Transverse colon (tissue), 4 donors: Measurements from ENCODE around the gene ABLIM2. TPM values are rescaled to one million over a fixed set of nuclear protein-coding genes. Genes with fewer than 3 reads are reported as not detected.

Source experiments
- DNase-seq: peaks from one replicate; pipeline ENCODE4 v3.0.0-alpha.2; 2019
- H3K27ac ChIP-seq, 4 donors: fragments of 200-600 bp; sonication (generic); 2 replicates each; pipeline ENCODE4 v1.5.1; 2016 to 2018; ENCODE audit warnings: inconsistent platforms in 4 of 4
- H3K27me3 ChIP-seq: fragments of 200-600 bp; sonication (generic); 2 replicates; pipeline ENCODE4 v1.5.1; 2017; ENCODE audit warnings: inconsistent platforms
- H3K36me3 ChIP-seq, 4 donors: fragments of 200-600 bp; sonication (generic); 2 replicates each; pipeline ENCODE4 v1.5.1; 2017 to 2019; ENCODE audit warnings: inconsistent platforms in 4 of 4
- H3K4me1 ChIP-seq, 4 donors: fragments of 200-600 bp; sonication (generic); 2 replicates each; pipeline ENCODE4 v1.5.1; 2017 to 2020; ENCODE audit warnings: inconsistent platforms in 4 of 4
- H3K4me3 ChIP-seq, 4 donors: fragments of 200-600 bp; sonication (generic); 1 replicate in 1 of 4; 2 replicates in 3 of 4; pipeline versions ENCODE4 v1.5.1 to v1.6.1; 2017 to 2019; ENCODE audit warnings: inconsistent platforms in 4 of 4
- H3K9me3 ChIP-seq, 2 donors: fragments of 200-600 bp; sonication (generic); 2 replicates each; pipeline ENCODE4 v1.5.1; 2017 to 2019; ENCODE audit warnings: inconsistent platforms in 2 of 2
- EP300 ChIP-seq: sonication (generic); formaldehyde crosslinking; IDR thresholded peaks from one replicate; pipeline ENCODE4 v1.6.1; 2017; ENCODE audit warnings: antibody characterized with exemption, low read depth
- POLR2A ChIP-seq: fragments of 450-650 bp; IDR thresholded peaks from one replicate; pipeline ENCODE4 v1.6.1; 2016; ENCODE audit warnings: antibody characterized with exemption, mild to moderate bottlenecking, moderate library complexity
- POLR2AphosphoS5 ChIP-seq, 3 donors: sonication (generic); formaldehyde crosslinking; IDR thresholded peaks; one replicate each; pipeline ENCODE4 v1.6.1; 2016; ENCODE audit warnings: antibody characterized with exemption in 3 of 3
- WGBS, 2 donors: methylation state at CpG; one replicate each; pipeline ENCODE4 v1.1.5; 2018; ENCODE audit warnings: low coverage in 1 of 2; 5-methylcytosine and 5-hydroxymethylcytosine counted together
- in situ Hi-C, 4 donors: fragments of 200-750 bp; cut with MboI; loops; one replicate each; pipeline versions ENCODE4 v1.15.0 to v1.15.1; 2017; ENCODE audit warnings: low sequenced_read_pairs in 3 of 4, low pct_ligation_motif_present in 1 of 4, low pct_unique_long_range_greater_than_20kb in 1 of 4
- intact Hi-C: fragments of 100-400 bp; cut with DNase I; formaldehyde crosslinking; loops from one replicate; pipeline ENCODE4 v1.15.1; 2023; ENCODE audit warnings: low total_unique reads
- total RNA-seq, 4 donors: library from RNA; depleted of rRNA; stranded (reverse); fragments of >200 nt; gene quantifications; one replicate each; pipeline ENCODE4 v1.1.0, GENCODE V29; 2016
- TF ChIP-seq, protein P1 (sequence below), 5 experiments: fragments of 200-600 bp in 3 of 5; fragments of 450-650 bp in 2 of 5; sonication (generic) in 3 of 5; IDR thresholded peaks; 1 replicate in 2 of 5; 2 replicates in 3 of 5; pipeline ENCODE4 v1.5.1; 2016 to 2017; ENCODE audit warnings: antibody characterized with exemption in 5 of 5, inconsistent platforms in 3 of 5, mild to moderate bottlenecking in 2 of 5, moderate library complexity in 1 of 5

ABLIM2 gene
- total RNA-seq, 4 donors from 2014 or later, result 3.2 to 58.4 (median 14.2) TPM

DNA sequence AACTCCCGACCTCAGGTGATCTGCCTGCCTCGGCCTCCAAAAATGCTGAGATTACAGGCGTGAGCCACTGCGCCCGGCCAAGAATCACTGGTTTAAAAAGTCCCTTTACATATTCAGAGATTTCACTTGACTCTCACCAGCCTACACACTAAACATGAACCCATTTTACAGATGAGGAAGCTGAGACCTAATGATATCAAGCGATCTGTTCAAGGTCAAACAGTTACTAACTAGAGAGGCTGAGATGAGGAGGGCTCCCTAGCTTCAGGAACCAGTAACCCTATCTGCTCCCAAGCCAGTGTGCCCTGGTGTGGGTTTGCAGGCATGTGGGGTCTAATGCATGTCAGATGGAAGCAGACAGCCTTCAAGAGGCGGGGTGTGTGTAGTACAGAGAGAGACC lies 159.3 kb downstream of the ABLIM2 start:
- Histone ChIP-seq H3K4me3 (no peak overlapping the region), H3K27ac (no peak overlapping the region), H3K9me3 (no peaks in the 10 kb centered on the region), H3K27me3 (no peaks in the 10 kb centered on the region), H3K36me3 (no peaks in the 10 kb centered on the region), H3K4me1 (no peaks in the 10 kb centered on the region)
- DNase-seq, result no peak
- intact Hi-C loops, result no loop called here
- TF ChIP-seq POLR2A (no peak), EP300 (no peak), POLR2AphosphoS5 (IDR thresholded peaks at IDR 0.05) (no peak)
- TF ChIP-seq, protein P1, sequence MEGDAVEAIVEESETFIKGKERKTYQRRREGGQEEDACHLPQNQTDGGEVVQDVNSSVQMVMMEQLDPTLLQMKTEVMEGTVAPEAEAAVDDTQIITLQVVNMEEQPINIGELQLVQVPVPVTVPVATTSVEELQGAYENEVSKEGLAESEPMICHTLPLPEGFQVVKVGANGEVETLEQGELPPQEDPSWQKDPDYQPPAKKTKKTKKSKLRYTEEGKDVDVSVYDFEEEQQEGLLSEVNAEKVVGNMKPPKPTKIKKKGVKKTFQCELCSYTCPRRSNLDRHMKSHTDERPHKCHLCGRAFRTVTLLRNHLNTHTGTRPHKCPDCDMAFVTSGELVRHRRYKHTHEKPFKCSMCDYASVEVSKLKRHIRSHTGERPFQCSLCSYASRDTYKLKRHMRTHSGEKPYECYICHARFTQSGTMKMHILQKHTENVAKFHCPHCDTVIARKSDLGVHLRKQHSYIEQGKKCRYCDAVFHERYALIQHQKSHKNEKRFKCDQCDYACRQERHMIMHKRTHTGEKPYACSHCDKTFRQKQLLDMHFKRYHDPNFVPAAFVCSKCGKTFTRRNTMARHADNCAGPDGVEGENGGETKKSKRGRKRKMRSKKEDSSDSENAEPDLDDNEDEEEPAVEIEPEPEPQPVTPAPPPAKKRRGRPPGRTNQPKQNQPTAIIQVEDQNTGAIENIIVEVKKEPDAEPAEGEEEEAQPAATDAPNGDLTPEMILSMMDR (IDR thresholded peaks at IDR 0.05), result no peak
- in situ Hi-C loops, result no loop called here
- 91 to 100% methylated on average over 1 to 7 of the region's 7 CpGs for WGBS, 2 donors

DNA sequence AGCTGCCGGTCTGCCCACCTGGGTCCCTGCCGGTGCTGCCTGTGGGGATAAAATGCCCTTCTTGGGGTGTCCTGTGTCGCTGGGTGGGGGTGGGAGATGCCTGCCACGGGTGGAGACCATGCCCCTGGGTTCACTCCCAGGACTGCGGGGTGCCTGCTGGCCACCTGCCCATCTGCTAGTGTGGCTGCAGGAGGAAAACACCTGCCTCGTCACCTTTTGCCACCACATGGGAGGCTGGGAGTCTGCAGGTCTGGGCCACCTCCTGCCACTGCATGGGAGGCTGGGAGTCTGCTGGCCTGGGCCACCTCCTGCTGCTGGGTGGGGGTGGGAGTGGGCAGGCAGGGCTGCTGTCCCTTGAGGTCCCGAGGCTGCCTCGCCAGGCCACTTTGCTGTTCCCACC lies 160.2 kb downstream of the ABLIM2 start:
- Histone ChIP-seq H3K9me3 (no peaks in the 10 kb centered on the region), H3K27me3 (no peaks in the 10 kb centered on the region), H3K4me1 (no peaks in the 10 kb centered on the region), H3K36me3 (no peaks in the 10 kb centered on the region), H3K4me3 (no peak overlapping the region), H3K27ac (no peak overlapping the region)
- WGBS, 2 donors, result 74 to 100% methylated on average over 2 to 8 of the region's 8 CpGs
- intact Hi-C loops, result no loop called here
- in situ Hi-C loops, result no loop called here
- TF ChIP-seq, protein P1 (IDR thresholded peaks at IDR 0.05), result no peak
- DNase-seq, result no peak

DNA sequence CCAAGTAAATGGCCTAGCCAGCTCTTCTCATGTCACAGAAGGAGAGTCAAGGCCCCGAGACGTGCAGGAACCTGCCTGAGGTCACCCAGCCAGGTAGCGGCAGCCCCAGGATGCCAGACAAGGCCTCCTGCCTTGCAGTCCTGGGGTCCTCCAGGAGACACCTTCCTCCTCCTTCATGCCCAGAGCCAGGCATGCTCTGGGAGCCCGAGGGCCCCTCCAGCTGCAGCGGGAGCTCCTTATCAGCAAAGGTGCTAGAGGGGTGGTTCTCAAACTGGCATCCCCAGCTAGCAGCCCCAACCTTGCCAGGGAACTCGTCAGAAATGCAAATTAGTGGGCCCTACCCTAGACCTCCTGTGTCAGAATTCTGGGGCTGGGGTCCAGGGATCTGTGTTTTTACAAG lies 162.7 kb downstream of the ABLIM2 start:
- 96% methylated on average over 6 of the region's 6 CpGs; no CpG with 5 or more reads in 1 of the 2 donors for WGBS, 2 donors
- intact Hi-C loops (no loop called here), in situ Hi-C loops (no loop called here)
- DNase-seq, result no peak
- Histone ChIP-seq H3K36me3 (no peaks in the 10 kb centered on the region), H3K4me3 (no peak overlapping the region), H3K27ac (no peak overlapping the region), H3K9me3 (no peaks in the 10 kb centered on the region), H3K4me1 (no peaks in the 10 kb centered on the region), H3K27me3 (no peaks in the 10 kb centered on the region)
- TF ChIP-seq, protein P1 (IDR thresholded peaks at IDR 0.05), result no peak
- TF ChIP-seq EP300, result no peak
- TF ChIP-seq POLR2A, result no peak
- TF ChIP-seq POLR2AphosphoS5 (IDR thresholded peaks at IDR 0.05), result no peak

DNA sequence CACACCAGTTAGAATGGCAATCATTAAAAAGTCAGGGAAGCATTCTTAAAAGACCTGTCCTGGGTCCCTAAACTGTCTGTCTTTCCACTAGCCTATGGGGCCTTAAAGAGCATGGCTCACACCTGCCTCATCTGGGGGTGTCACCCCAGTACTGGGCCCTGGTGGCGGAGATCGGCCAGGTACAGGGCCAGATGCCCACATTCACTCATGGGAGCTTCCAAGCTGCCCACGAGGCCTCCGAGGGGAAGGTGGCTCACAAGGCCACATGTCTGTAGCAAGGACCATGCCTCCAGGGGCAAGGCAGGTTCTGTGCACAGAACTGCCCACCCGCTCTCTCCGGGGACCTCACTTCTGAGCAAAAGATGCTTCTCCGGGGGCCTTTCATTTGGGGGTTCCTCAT lies 163.5 kb downstream of the ABLIM2 start:
- 80 to 93% methylated on average over 1 to 7 of the region's 7 CpGs for WGBS, 2 donors
- no peak for TF ChIP-seq POLR2A
- TF ChIP-seq, protein P1 (IDR thresholded peaks at IDR 0.05), result no peak
- no peak for TF ChIP-seq EP300
- TF ChIP-seq POLR2AphosphoS5 (IDR thresholded peaks at IDR 0.05), result no peak

More for the DNA sequence above, 163.5 kb downstream of the ABLIM2 start:
- intact Hi-C loops (no loop called here), in situ Hi-C loops (no loop called here)
- H3K9me3 ChIP-seq, result no peaks in the 10 kb centered on the region
- no peaks in the 10 kb centered on the region for H3K36me3 ChIP-seq
- DNase-seq, result no peak
- no peak overlapping the region for H3K27ac ChIP-seq
- no peaks in the 10 kb centered on the region for H3K27me3 ChIP-seq
- no peak overlapping the region for H3K4me3 ChIP-seq
- no peaks in the 10 kb centered on the region for H3K4me1 ChIP-seq
